Osteoblast (primary cell): ENCODE measurements around the gene NEFH. TPM values are rescaled to one million over a fixed set of nuclear protein-coding genes. Genes with fewer than 3 reads are reported as not detected.

ENCODE experiments used
- DNase-seq: peaks from one replicate; pipeline ENCODE4 v3.0.0; 2011; ENCODE audit warnings: low spot score, mixed read lengths; ENCODE audit not compliant: insufficient read length; ENCODE audit errors: missing footprints
- H2AFZ ChIP-seq: 2 replicates; pipeline ENCODE4 v1.6.0; 2011; ENCODE audit warnings: mild to moderate bottlenecking, low read length
- H3K27ac ChIP-seq: 2 replicates; pipeline ENCODE4 v1.5.1; 2011; ENCODE audit warnings: mild to moderate bottlenecking, low read depth, low read length, moderate library complexity
- H3K27me3 ChIP-seq: 2 replicates; pipeline ENCODE4 v1.6.0; 2012; ENCODE audit warnings: mild to moderate bottlenecking, control low read depth, inconsistent platforms, low read length, moderate library complexity; ENCODE audit not compliant: insufficient read depth
- H3K36me3 ChIP-seq: 2 replicates; pipeline ENCODE4 v1.5.1; 2011; ENCODE audit warnings: mild to moderate bottlenecking, low read length, control low read depth, moderate library complexity; ENCODE audit not compliant: insufficient read depth
- H3K4me1 ChIP-seq: 2 replicates; pipeline ENCODE4 v1.5.1; 2011; ENCODE audit warnings: mild to moderate bottlenecking, low read length, control low read depth, moderate library complexity; ENCODE audit not compliant: insufficient read depth
- H3K4me2 ChIP-seq: 2 replicates; pipeline ENCODE4 v1.6.0; 2011; ENCODE audit warnings: mild to moderate bottlenecking, low read length; ENCODE audit not compliant: insufficient read depth
- H3K4me3 ChIP-seq: fragments of 200-600 bp; sonication (generic); 3 replicates; pipeline ENCODE4 v1.5.1; 2012; ENCODE audit warnings: mild to moderate bottlenecking, low read length, inconsistent platforms; ENCODE audit not compliant: insufficient read depth
- H3K79me2 ChIP-seq: 2 replicates; pipeline ENCODE4 v1.6.0; 2012; ENCODE audit warnings: mild to moderate bottlenecking, low read length, control low read depth, inconsistent platforms; ENCODE audit not compliant: insufficient read depth
- H3K9me3 ChIP-seq: 2 replicates; pipeline ENCODE4 v1.5.1; 2011; ENCODE audit warnings: low read depth, low read length, control low read depth
- H4K20me1 ChIP-seq: 2 replicates; pipeline ENCODE4 v1.6.0; 2012; ENCODE audit warnings: mild to moderate bottlenecking, low read length, control low read depth; ENCODE audit not compliant: insufficient read depth
- total RNA-seq: library from RNA; depleted of rRNA; stranded (reverse); fragments of >200 nt; gene quantifications from 2 replicates; pipeline ENCODE4 v1.2.3, GENCODE V29; 2012
- TF ChIP-seq, protein P1 (sequence below): IDR thresholded peaks from 2 replicates; pipeline ENCODE4 v1.5.1; 2011; ENCODE audit warnings: mild to moderate bottlenecking, low read depth, low read length, moderate library complexity; ENCODE audit errors: extremely low read depth

The NEFH gene
- total RNA-seq, 1 donor, result 0.36 TPM

GRCh38 chr22:29528144-29528543, 48.1 kb downstream of the NEFH start:
- TF ChIP-seq, protein P1, sequence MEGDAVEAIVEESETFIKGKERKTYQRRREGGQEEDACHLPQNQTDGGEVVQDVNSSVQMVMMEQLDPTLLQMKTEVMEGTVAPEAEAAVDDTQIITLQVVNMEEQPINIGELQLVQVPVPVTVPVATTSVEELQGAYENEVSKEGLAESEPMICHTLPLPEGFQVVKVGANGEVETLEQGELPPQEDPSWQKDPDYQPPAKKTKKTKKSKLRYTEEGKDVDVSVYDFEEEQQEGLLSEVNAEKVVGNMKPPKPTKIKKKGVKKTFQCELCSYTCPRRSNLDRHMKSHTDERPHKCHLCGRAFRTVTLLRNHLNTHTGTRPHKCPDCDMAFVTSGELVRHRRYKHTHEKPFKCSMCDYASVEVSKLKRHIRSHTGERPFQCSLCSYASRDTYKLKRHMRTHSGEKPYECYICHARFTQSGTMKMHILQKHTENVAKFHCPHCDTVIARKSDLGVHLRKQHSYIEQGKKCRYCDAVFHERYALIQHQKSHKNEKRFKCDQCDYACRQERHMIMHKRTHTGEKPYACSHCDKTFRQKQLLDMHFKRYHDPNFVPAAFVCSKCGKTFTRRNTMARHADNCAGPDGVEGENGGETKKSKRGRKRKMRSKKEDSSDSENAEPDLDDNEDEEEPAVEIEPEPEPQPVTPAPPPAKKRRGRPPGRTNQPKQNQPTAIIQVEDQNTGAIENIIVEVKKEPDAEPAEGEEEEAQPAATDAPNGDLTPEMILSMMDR, result no peak
- Histone ChIP-seq H2AFZ (no peak overlapping the region), H3K27me3 (no peaks in the 10 kb centered on the region), H3K4me1 (no peaks in the 10 kb centered on the region), H3K9me3 (no peaks in the 10 kb centered on the region), H4K20me1 (no peaks in the 10 kb centered on the region), H3K4me2 (no peak overlapping the region), H3K4me3 (no peak overlapping the region), H3K36me3 (peaks cover 88% of the 10 kb centered on the region), H3K79me2 (no peaks in the 10 kb centered on the region), H3K27ac (no peak overlapping the region)
- DNase-seq, result no peak

- H3K9me3 ChIP-seq, result no peaks in the 10 kb centered on the region
- H3K4me2 ChIP-seq, result no peak overlapping the region
- H2AFZ ChIP-seq, result no peak overlapping the region
- TF ChIP-seq, protein P1, result no peak
- no peaks in the 10 kb centered on the region for H4K20me1 ChIP-seq
- H3K27me3 ChIP-seq, result no peaks in the 10 kb centered on the region
- H3K36me3 ChIP-seq, result peaks cover 82% of the 10 kb centered on the region
- H3K79me2 ChIP-seq, result no peaks in the 10 kb centered on the region
- no peak for DNase-seq
- no peaks in the 10 kb centered on the region for H3K4me1 ChIP-seq
- H3K27ac ChIP-seq, result no peak overlapping the region
- H3K4me3 ChIP-seq, result no peak overlapping the region
Measured at GRCh38 chr22:29530716-29531115, 50.7 kb downstream of the NEFH start.

- DNase-seq, result no peak
- Histone ChIP-seq H3K4me1 (no peaks in the 10 kb centered on the region), H3K36me3 (peaks cover 83% of the 10 kb centered on the region), H3K9me3 (no peaks in the 10 kb centered on the region), H3K79me2 (no peaks in the 10 kb centered on the region), H3K27me3 (no peaks in the 10 kb centered on the region), H2AFZ (no peak overlapping the region), H3K4me3 (no peak overlapping the region), H3K4me2 (no peak overlapping the region), H3K27ac (no peak overlapping the region), H4K20me1 (no peaks in the 10 kb centered on the region)
- TF ChIP-seq, protein P1, result no peak
Measured at GRCh38 chr22:29531419-29531818, 51.4 kb downstream of the NEFH start.

- TF ChIP-seq, protein P1, result no peak
- no peak overlapping the region for H3K4me3 ChIP-seq
- no peaks in the 10 kb centered on the region for H3K79me2 ChIP-seq
- H2AFZ ChIP-seq, result no peak overlapping the region
- H3K4me2 ChIP-seq, result no peak overlapping the region
- DNase-seq, result no peak
- H3K27me3 ChIP-seq, result no peaks in the 10 kb centered on the region
- no peaks in the 10 kb centered on the region for H4K20me1 ChIP-seq
- no peaks in the 10 kb centered on the region for H3K9me3 ChIP-seq
- peaks cover 85% of the 10 kb centered on the region for H3K36me3 ChIP-seq
- H3K4me1 ChIP-seq, result no peaks in the 10 kb centered on the region
- H3K27ac ChIP-seq, result no peak overlapping the region
Measured at GRCh38 chr22:29536411-29536810, 56.4 kb downstream of the NEFH start.
